Measurements from ENCODE around the gene C3AR1. TPM values are rescaled to one million over a fixed set of nuclear protein-coding genes. Genes with fewer than 3 reads are reported as not detected.
"Not testable (repeated sequence)": the region's sequence is repeated elsewhere in the genome, so short reads cannot be mapped to it uniquely, and the experiment has no call there.

C3AR1 gene
- total RNA-seq, 4 donors from 2014 or later = 4.9 to 18.7 (median 9.0) TPM

- TF ChIP-seq POLR2A (IDR thresholded peaks at IDR 0.05; ENCODE audit: low read depth) = no peak
- peak in 1 of 3 experiments; percentile 20 for TF ChIP-seq CTCF (IDR thresholded peaks at IDR 0.05)
Measured at GRCh38 chr12:8078398-8078797, 12.2 kb upstream of the C3AR1 start.

GRCh38 chr12:8077207-8077606, 11.0 kb upstream of the C3AR1 start:
- H3K4me3 ChIP-seq = no peak overlapping the region
- H3K4me1 ChIP-seq = peaks cover 5 to 9% (median 8%) of the 10 kb centered on the region in 4 donors
- H3K27ac ChIP-seq (replicated peaks in 1 of 4) = no peak overlapping the region
- TF ChIP-seq POLR2A (IDR thresholded peaks at IDR 0.05; ENCODE audit: low read depth) (no peak), EP300 (IDR thresholded peaks at IDR 0.05) (no peak), POLR2AphosphoS5 (IDR thresholded peaks at IDR 0.05) (no peak), CTCF (IDR thresholded peaks at IDR 0.05) (no peak)
- H3K9me3 ChIP-seq = no peaks in the 10 kb centered on the region
- WGBS = 55% methylated on average over 4 of the region's 4 CpGs
- H3K27me3 ChIP-seq = no peaks in the 10 kb centered on the region
- intact Hi-C loops (cut with DNase I) = loop anchor here (5.0 kb wide), 1 partner anchor 40 kb away; no protein-coding TSS in a partner anchor
- no peak for DNase-seq (ENCODE audit: extremely low spot score)
- H3K36me3 ChIP-seq = no peaks in the 10 kb centered on the region

More at GRCh38 chr12:8078398-8078797, 12.2 kb upstream of the C3AR1 start:
- H3K27me3 ChIP-seq = no peaks in the 10 kb centered on the region
- intact Hi-C loops (cut with DNase I) = loop anchor here (5.0 kb wide), 1 partner anchor 41 kb away; no protein-coding TSS in a partner anchor
- no peak overlapping the region for H3K27ac ChIP-seq (replicated peaks in 1 of 4)
- H3K4me1 ChIP-seq = peaks cover 12 to 18% (median 15%) of the 10 kb centered on the region in 4 donors
- no peak for DNase-seq (ENCODE audit: extremely low spot score)
- H3K9me3 ChIP-seq = no peaks in the 10 kb centered on the region
- 27% methylated on average over 4 of the region's 4 CpGs for WGBS
- H3K4me3 ChIP-seq = no peak overlapping the region
- H3K36me3 ChIP-seq = no peaks in the 10 kb centered on the region

- 82% methylated on average over 4 of the region's 4 CpGs for WGBS
- Histone ChIP-seq H3K9me3 (no peaks in the 10 kb centered on the region), H3K4me3 (no peak overlapping the region), H3K4me1 (peaks cover 5 to 9% (median 7%) of the 10 kb centered on the region in 4 donors), H3K27me3 (no peaks in the 10 kb centered on the region), H3K36me3 (no peaks in the 10 kb centered on the region), H3K27ac (replicated peaks in 1 of 4) (no peak overlapping the region)
- DNase-seq (ENCODE audit: extremely low spot score) = no peak
- intact Hi-C loops (cut with DNase I) = loop anchor here (5.0 kb wide), 1 partner anchor 39 kb away; no protein-coding TSS in a partner anchor
- TF ChIP-seq EP300 (IDR thresholded peaks at IDR 0.05) (no peak), POLR2AphosphoS5 (IDR thresholded peaks at IDR 0.05) (no peak), CTCF (IDR thresholded peaks at IDR 0.05) (no peak), POLR2A (IDR thresholded peaks at IDR 0.05; ENCODE audit: low read depth) (no peak)
Measured at GRCh38 chr12:8076366-8076765, 10.2 kb upstream of the C3AR1 start.

GRCh38 chr12:8075935-8076334, 9.8 kb upstream of the C3AR1 start:
- intact Hi-C loops (cut with DNase I) = loop anchor here (5.0 kb wide), 1 partner anchor 39 kb away; no protein-coding TSS in a partner anchor
- 89% methylated on average over 6 of the region's 6 CpGs for WGBS
- no peaks in the 10 kb centered on the region for H3K27me3 ChIP-seq

GRCh38 chr12:8071820-8072219, 5.7 kb upstream of the C3AR1 start:
- DNase-seq (ENCODE audit: extremely low spot score); H3K9me3 ChIP-seq; H3K36me3 ChIP-seq; H3K4me3 ChIP-seq; H3K27ac ChIP-seq (replicated peaks in 1 of 4); H3K4me1 ChIP-seq; H3K27me3 ChIP-seq; intact Hi-C loops (cut with DNase I): not testable (repeated sequence)
- 87% methylated on average over 3 of the region's 3 CpGs for WGBS

More at GRCh38 chr12:8075935-8076334, 9.8 kb upstream of the C3AR1 start:
- no peak overlapping the region for H3K27ac ChIP-seq (replicated peaks in 1 of 4)
- H3K36me3 ChIP-seq = no peaks in the 10 kb centered on the region
- peaks cover under 1 to 4% (median 3%) of the 10 kb centered on the region in 4 donors for H3K4me1 ChIP-seq
- no peak overlapping the region for H3K4me3 ChIP-seq
- no peaks in the 10 kb centered on the region for H3K9me3 ChIP-seq
- no peak for DNase-seq (ENCODE audit: extremely low spot score)
- TF ChIP-seq POLR2A (IDR thresholded peaks at IDR 0.05; ENCODE audit: low read depth) (no peak), EP300 (IDR thresholded peaks at IDR 0.05) (no peak), CTCF (IDR thresholded peaks at IDR 0.05) (no peak), POLR2AphosphoS5 (IDR thresholded peaks at IDR 0.05) (no peak)
